ENCODE results near the gene STK16. TPM values are rescaled to one million over a fixed set of nuclear protein-coding genes. Genes with fewer than 3 reads are reported as not detected.

Gene STK16
- total RNA-seq, 8 experiments from 2014 or later: 14.6 to 36.9 (median 23.7) TPM

DNA sequence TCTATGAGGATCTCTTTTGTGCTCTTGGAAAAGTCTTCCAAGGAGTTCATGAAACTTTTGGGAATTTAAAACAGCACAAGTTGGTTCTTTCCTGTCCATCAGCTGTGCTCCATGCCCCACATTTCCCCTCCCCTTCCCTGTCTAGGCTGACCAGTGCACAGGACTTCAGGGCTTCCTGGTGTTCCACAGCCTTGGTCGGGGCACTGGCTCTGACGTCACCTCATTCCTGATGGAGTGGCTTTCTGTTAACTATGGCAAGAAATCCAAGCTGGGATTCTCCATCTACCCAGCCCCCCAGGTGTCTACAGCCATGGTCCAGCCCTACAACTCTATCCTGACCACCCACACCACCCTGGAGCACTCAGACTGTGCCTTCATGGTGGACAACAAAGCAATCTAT is 25.7 kb downstream of the STK16 start:
- in situ Hi-C loops (cut with MboI; ENCODE audit: low pct_unique_long_range_greater_than_20kb in 2 of 9, low sequenced_read_pairs in 9 of 9, unreplicated experiment in 9 of 9): no loop called here
- no peak for ATAC-seq (replicated peaks in 6 of 8)
- 80% methylated on average over 2 of the region's 2 CpGs; no CpG with 5 or more reads in 9 of the 10 experiments for WGBS, 10 experiments
- Histone ChIP-seq H3K4me3 (no peak overlapping the region), H3K4me1 (replicated peaks in 1 of 2) (peaks cover 0 to 4% of the 10 kb centered on the region in 2 donors), H3K27ac (no peak overlapping the region)

DNA sequence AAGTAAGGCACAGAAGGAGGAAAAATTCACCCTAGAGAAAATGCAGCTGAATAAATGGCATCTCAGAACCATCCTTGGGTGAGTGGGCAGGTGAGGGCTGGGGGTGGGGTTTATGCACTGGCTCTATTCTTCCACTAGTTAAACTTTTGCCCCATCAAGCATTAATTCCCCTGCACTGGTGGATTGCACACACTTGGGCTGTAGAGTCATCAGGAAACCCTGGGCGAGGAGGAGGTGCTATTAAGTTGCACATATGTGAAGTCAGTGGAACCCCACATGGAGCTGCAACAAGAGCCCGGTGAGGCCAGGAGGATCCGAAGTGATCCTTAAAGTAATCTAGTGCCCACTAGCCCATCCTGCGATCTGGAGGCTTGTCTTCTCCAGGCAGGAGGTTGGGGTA is 27.1 kb downstream of the STK16 start:
- no peak for ATAC-seq (replicated peaks in 6 of 8)
- in situ Hi-C loops (cut with MboI; ENCODE audit: low pct_unique_long_range_greater_than_20kb in 2 of 9, low sequenced_read_pairs in 9 of 9, unreplicated experiment in 9 of 9): no loop called here
- WGBS, 10 experiments: 25 to 90% (median 48%) methylated on average over 2 to 3 of the region's 4 CpGs; no CpG with 5 or more reads in 5 of the 10 experiments
- no peak overlapping the region for H3K4me3 ChIP-seq
- peaks cover 0 to 4% of the 10 kb centered on the region in 2 donors for H3K4me1 ChIP-seq (replicated peaks in 1 of 2)
- no peak overlapping the region for H3K27ac ChIP-seq

DNA sequence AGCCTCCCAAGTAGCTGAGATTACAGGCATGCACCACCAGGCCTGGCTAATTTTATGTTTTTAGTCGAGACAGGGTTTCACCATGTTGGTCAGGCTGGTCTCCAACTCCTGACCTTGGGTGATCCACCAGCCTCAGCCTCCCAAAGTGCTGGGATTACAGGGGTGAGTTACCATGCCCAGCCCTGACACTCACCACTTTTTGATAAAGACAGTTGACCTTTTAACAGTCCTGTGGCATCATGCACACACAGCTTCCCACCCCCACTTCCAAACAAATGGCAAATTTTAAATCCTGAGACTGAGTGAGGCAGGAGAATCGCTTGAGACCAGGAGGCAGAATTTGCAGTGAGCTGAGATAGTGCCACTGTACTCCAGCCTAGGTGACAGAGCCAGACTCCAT is 27.7 kb downstream of the STK16 start:
- no peak for ATAC-seq (replicated peaks in 6 of 8)
- H3K4me3 ChIP-seq: no peak overlapping the region
- H3K4me1 ChIP-seq (replicated peaks in 1 of 2): peaks cover 3 to 6% of the 10 kb centered on the region in 2 donors
- 0 to 100% (median 60%) methylated on average over 1 to 2 of the region's 2 CpGs; no CpG with 5 or more reads in 6 of the 10 experiments for WGBS, 10 experiments
- H3K27ac ChIP-seq: no peak overlapping the region
- in situ Hi-C loops (cut with MboI; ENCODE audit: low pct_unique_long_range_greater_than_20kb in 2 of 9, low sequenced_read_pairs in 9 of 9, unreplicated experiment in 9 of 9): no loop called here

GRCh38 chr2:219273937-219274336 is 28.7 kb downstream of the STK16 start:
- Histone ChIP-seq H3K4me1 (replicated peaks in 1 of 2) (peaks cover 10 to 14% of the 10 kb centered on the region in 2 donors), H3K27ac (no peak overlapping the region), H3K4me3 (no peak overlapping the region)
- in situ Hi-C loops (cut with MboI; ENCODE audit: low pct_unique_long_range_greater_than_20kb in 2 of 9, low sequenced_read_pairs in 9 of 9, unreplicated experiment in 9 of 9): no loop called here
- ATAC-seq (replicated peaks in 6 of 8): no peak
- 40% methylated on average over 1 of the region's 3 CpGs; no CpG with 5 or more reads in 9 of the 10 experiments for WGBS, 10 experiments

DNA sequence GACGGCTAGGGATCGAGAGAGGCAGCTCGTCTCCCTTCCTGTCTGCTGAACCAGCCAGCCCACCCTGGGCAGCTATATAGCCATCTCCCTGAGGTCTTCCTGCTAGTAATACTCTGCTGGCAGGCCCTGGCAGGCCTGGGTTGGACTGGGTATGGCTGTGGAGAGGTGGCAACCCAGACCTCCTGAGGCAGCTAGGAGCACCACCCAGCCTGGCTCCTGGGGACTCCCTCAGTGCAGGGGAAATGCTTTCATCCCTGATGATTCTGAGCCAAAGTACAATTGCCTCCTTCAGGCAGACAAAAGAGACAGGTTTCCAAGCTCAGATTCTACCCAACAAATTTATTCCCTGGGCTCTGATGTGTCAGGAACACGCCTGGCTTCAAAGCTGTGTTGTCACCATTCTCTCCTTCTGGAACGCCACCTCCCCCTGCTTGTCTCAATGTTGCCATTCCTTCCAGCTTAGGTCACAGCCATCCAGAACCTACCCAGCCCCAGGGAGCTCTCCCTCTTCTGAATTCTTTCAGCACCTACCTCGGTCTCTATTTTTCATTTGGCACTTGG is 29.2 kb downstream of the STK16 start:
- Histone ChIP-seq H3K27ac (no peak overlapping the region), H3K4me3 (no peak overlapping the region), H3K4me1 (replicated peaks in 1 of 2) (peaks cover 10 to 14% of the 10 kb centered on the region in 2 donors)
- ATAC-seq (replicated peaks in 6 of 8): peak in 4 of 8 experiments; percentile 7 to 12 (median 10)
- 0 to 74% (median 0%) methylated on average over 1 to 3 of the region's 6 CpGs; no CpG with 5 or more reads in 1 of the 10 experiments for WGBS, 10 experiments
- in situ Hi-C loops (cut with MboI; ENCODE audit: low pct_unique_long_range_greater_than_20kb in 2 of 9, low sequenced_read_pairs in 9 of 9, unreplicated experiment in 9 of 9): no loop called here

GRCh38 chr2:219277703-219278654 is 32.7 kb downstream of the STK16 start:
- H3K4me3 ChIP-seq: peak overlapping the region in 2 of 5 donors; percentile 16 to 64
- 0 to 56% (median 32%) methylated on average over 1 to 18 of the region's 25 CpGs; no CpG with 5 or more reads in 2 of the 10 experiments for WGBS, 10 experiments
- ATAC-seq (replicated peaks in 6 of 8): peak in 2 of 8 experiments; percentile 0 to 20
- in situ Hi-C loops (cut with MboI; ENCODE audit: low pct_unique_long_range_greater_than_20kb in 2 of 9, low sequenced_read_pairs in 9 of 9, unreplicated experiment in 9 of 9): no loop called here
- H3K4me1 ChIP-seq (replicated peaks in 1 of 2): peaks cover 14 to 21% of the 10 kb centered on the region in 2 donors
- peak overlapping the region; percentile 77 to 90 for H3K27ac ChIP-seq

DNA sequence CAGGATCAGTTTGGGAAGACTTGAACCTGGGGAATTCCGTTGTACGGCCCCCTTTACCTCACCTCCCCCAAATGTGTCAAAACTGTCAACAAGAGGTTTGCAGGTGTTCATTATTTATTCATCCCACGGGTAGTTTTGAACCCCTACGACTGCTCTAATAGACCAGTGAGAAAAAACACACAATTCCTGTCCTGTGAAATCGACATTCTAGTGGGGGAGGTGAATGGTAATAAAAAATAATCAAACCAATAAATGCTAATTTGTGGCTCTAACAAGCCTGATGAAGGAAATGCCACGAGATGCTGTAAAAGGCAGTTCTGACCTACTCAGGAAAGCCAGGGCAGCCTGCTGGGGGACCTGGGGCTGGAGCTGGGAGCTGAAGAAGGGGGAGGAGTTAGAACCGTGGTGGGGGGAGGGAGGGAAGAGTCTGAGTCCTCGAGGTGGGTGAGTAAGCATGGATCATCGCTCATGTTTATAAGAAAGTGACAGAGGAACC is 33.4 kb downstream of the STK16 start:
- Histone ChIP-seq H3K4me3 (peak overlapping the region; percentile 16 to 84 (median 64)), H3K4me1 (replicated peaks in 1 of 2) (peaks cover 14 to 21% of the 10 kb centered on the region in 2 donors), H3K27ac (peak overlapping the region; percentile 77 to 90)
- in situ Hi-C loops (cut with MboI; ENCODE audit: low pct_unique_long_range_greater_than_20kb in 2 of 9, low sequenced_read_pairs in 9 of 9, unreplicated experiment in 9 of 9): no loop called here
- 10 to 54% (median 33%) methylated on average over 1 to 6 of the region's 9 CpGs; no CpG with 5 or more reads in 4 of the 10 experiments for WGBS, 10 experiments
- no peak for ATAC-seq (replicated peaks in 6 of 8)

- H3K4me3 ChIP-seq: peak within 1 kb of the TSS; percentile 44 to 84 (median 64)
- in situ Hi-C loops (cut with MboI; ENCODE audit: low pct_unique_long_range_greater_than_20kb in 2 of 9, low sequenced_read_pairs in 9 of 9, unreplicated experiment in 9 of 9): no loop called here
- peak within 1 kb of the TSS; percentile 90 to 94 for H3K27ac ChIP-seq
- peak; percentile 85 to 94 (median 87) for ATAC-seq (replicated peaks in 6 of 8)
- H3K4me1 ChIP-seq (replicated peaks in 1 of 2): peaks cover 14 to 19% of the 10 kb centered on the region in 2 donors
- WGBS, 10 experiments: 0% methylated on average over 2 to 3 of the region's 65 CpGs; no CpG with 5 or more reads in 8 of the 10 experiments
Observed at GRCh38 chr2:219279151-219279915, 34.1 kb downstream of the STK16 start, which contains the start of gene DNAJB2. TSS of gene DNAJB2 (plus strand) at chr2:219279366. CDS start at chr2:219279834, 468 bp downstream.

- 41 to 69% (median 60%) methylated on average over 2 to 4 of the region's 12 CpGs; no CpG with 5 or more reads in 6 of the 10 experiments for WGBS, 10 experiments
- ATAC-seq (replicated peaks in 6 of 8): no peak
- Histone ChIP-seq H3K27ac (peak overlapping the region; percentile 90 to 94), H3K4me3 (peak overlapping the region; percentile 44 to 84 (median 64)), H3K4me1 (replicated peaks in 1 of 2) (peaks cover 14 to 18% of the 10 kb centered on the region in 2 donors)
- in situ Hi-C loops (cut with MboI; ENCODE audit: low pct_unique_long_range_greater_than_20kb in 2 of 9, low sequenced_read_pairs in 9 of 9, unreplicated experiment in 9 of 9): no loop called here
Observed at GRCh38 chr2:219279916-219280516, 34.7 kb downstream of the STK16 start.

- in situ Hi-C loops (cut with MboI; ENCODE audit: low pct_unique_long_range_greater_than_20kb in 2 of 9, low sequenced_read_pairs in 9 of 9, unreplicated experiment in 9 of 9): no loop called here
- H3K4me1 ChIP-seq (replicated peaks in 1 of 2): peaks cover 14 to 20% of the 10 kb centered on the region in 2 donors
- peak overlapping the region in 2 of 5 donors; percentile 64 to 84 for H3K4me3 ChIP-seq
- H3K27ac ChIP-seq: no peak overlapping the region
- no peak for ATAC-seq (replicated peaks in 6 of 8)
- WGBS, 10 experiments: 83 to 100% (median 100%) methylated on average over 1 to 2 of the region's 4 CpGs; no CpG with 5 or more reads in 5 of the 10 experiments
Observed at GRCh38 chr2:219280651-219281050, 35.4 kb downstream of the STK16 start.

GRCh38 chr2:219281588-219281987 is 36.3 kb downstream of the STK16 start:
- Histone ChIP-seq H3K27ac (no peak overlapping the region), H3K4me3 (no peak overlapping the region), H3K4me1 (replicated peaks in 1 of 2) (peaks cover 14 to 25% of the 10 kb centered on the region in 2 donors)
- ATAC-seq (replicated peaks in 6 of 8): no peak
- in situ Hi-C loops (cut with MboI; ENCODE audit: low pct_unique_long_range_greater_than_20kb in 2 of 9, low sequenced_read_pairs in 9 of 9, unreplicated experiment in 9 of 9): no loop called here
- 20 to 83% (median 70%) methylated on average over 1 to 6 of the region's 8 CpGs; no CpG with 5 or more reads in 3 of the 10 experiments for WGBS, 10 experiments

GRCh38 chr2:219282375-219282774 is 37.1 kb downstream of the STK16 start:
- 0 to 100% (median 81%) methylated on average over 1 to 5 of the region's 5 CpGs; no CpG with 5 or more reads in 1 of the 10 experiments for WGBS, 10 experiments
- Histone ChIP-seq H3K27ac (no peak overlapping the region), H3K4me3 (no peak overlapping the region), H3K4me1 (replicated peaks in 1 of 2) (peaks cover 14 to 25% of the 10 kb centered on the region in 2 donors)
- ATAC-seq (replicated peaks in 6 of 8): no peak
- in situ Hi-C loops (cut with MboI; ENCODE audit: low pct_unique_long_range_greater_than_20kb in 2 of 9, low sequenced_read_pairs in 9 of 9, unreplicated experiment in 9 of 9): no loop called here

Data from motor neuron (in vitro differentiated cells).